Activated CD8-positive, alpha-beta T cell treated with anti-CD3 and anti-CD28 coated beads, Interleukin-2, amount 10 ng/mL, durations not matched to agents 7 days and 5 days (primary cell): ENCODE results near the gene HMGCS2. TPM values are rescaled to one million over a fixed set of nuclear protein-coding genes. Genes with fewer than 3 reads are reported as not detected.

Source experiments
- ATAC-seq: fragments of 150-1000 bp; cut with Tn5 transposase; one replicate; pipeline ENCODE4 v1.10.0; 2021; ENCODE audit warnings: moderate library complexity
- CTCF ChIA-PET: fragments of 350-600 bp; sonication (Branson Sonifier 250); formaldehyde crosslinking; loops from one replicate; lab custom pipeline; 2021; ENCODE audit warnings: antibody characterized with exemption; lab: Charles Lee
- POLR2A ChIA-PET: fragments of 350-600 bp; sonication (Branson Sonifier 250); formaldehyde crosslinking; loops from one replicate; lab custom pipeline; 2021; ENCODE audit warnings: antibody characterized with exemption; lab: Charles Lee
- DNase-seq: peaks from one replicate; pipeline ENCODE4 v3.0.0-alpha.2; 2020
- H3K27ac Mint-ChIP-seq: one replicate; pipeline ENCODE4 v1.8.0; 2021; ENCODE audit warnings: mild to moderate bottlenecking, mixed read lengths
- H3K27me3 Mint-ChIP-seq: one replicate; pipeline ENCODE4 v1.8.0; 2021; ENCODE audit warnings: low read depth, mixed read lengths
- H3K36me3 Mint-ChIP-seq: one replicate; pipeline ENCODE4 v1.8.0; 2021; ENCODE audit warnings: low read depth, mixed read lengths
- H3K4me1 Mint-ChIP-seq: one replicate; pipeline ENCODE4 v1.8.0; 2021; ENCODE audit warnings: low read depth, mixed read lengths
- H3K4me3 Mint-ChIP-seq: one replicate; pipeline ENCODE4 v1.8.0; 2021; ENCODE audit warnings: mild to moderate bottlenecking, mixed read lengths
- H3K9me3 Mint-ChIP-seq: one replicate; pipeline ENCODE4 v1.8.0; 2022; ENCODE audit warnings: mixed read lengths; ENCODE audit not compliant: insufficient read depth
- total RNA-seq, 2 experiments: library from RNA; stranded (reverse); gene quantifications; one replicate each; pipeline ENCODE4 v1.2.3, GENCODE V29; 2021

HMGCS2 gene
- total RNA-seq, 2 experiments from 2014 or later = not detected

DNA sequence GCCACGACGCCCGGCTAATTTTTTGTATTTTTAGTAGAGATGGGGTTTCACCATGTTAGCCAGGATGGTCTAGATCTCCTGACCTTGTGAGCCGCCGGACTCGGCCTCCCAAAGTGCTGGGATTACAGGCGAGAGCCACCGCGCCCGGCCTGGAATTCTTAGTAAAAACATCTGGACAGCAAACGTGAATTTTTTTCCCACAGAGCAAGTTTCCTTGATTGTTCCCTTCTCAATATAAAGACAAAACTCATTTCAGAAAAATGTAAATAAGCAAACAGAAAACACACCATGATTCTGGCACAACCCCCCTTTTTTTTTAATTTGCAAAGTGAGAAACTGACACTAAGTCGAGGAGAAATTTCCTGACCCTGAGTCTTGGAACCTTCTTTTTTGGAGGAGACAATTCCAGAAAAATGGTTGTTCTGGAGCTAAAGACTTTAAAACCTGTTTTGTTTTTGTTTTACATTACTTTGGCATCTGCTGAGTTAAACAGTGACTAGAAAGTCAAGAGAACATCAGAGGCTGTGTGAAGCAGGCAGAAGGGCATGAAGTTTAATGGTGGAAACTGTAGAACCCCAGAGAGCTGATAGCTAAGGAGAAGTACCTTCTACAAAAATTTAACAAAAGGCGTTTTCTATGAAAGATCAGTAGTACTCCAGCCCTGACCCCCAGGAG, 10.3 kb upstream of the HMGCS2 start:
- DNase-seq (no peak), ATAC-seq (no peak)
- ChIA-PET CTCF (interaction anchor here (0.8 to 1.7 kb wide), 4 partner anchors 8 to 34 kb away, joined by 3 to 4 read pairs (median 4); no protein-coding TSS in a partner anchor), POLR2A (no interaction called here)
- Mint-ChIP-seq H3K4me3 (no peak overlapping the region), H3K4me1 (peaks cover 5% of the 10 kb centered on the region), H3K9me3 (no peaks in the 10 kb centered on the region), H3K27me3 (peaks cover 42% of the 10 kb centered on the region), H3K36me3 (no peaks in the 10 kb centered on the region), H3K27ac (no peak overlapping the region)

DNA sequence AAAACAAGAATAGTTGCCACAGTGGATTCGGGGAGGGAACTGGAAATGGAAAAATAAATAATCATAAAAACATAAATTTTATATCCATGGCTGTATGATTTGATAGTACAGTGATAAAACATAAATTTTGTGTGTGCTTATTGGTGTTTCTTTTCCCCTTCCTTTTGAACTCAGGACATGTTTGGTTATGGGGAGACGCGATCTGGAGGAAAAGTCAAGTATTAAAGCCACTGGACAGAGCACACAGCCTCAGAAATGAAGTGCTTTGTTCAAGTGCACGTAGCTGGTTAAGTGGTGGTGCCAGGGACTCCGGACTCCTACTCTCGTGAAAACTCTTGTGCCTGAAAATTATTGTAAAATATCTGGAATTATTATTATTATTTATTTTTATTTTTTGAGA, 9.7 kb upstream of the HMGCS2 start:
- no peaks in the 10 kb centered on the region for H3K4me1 Mint-ChIP-seq
- DNase-seq = no peak
- no peaks in the 10 kb centered on the region for H3K36me3 Mint-ChIP-seq
- CTCF ChIA-PET = no interaction called here
- POLR2A ChIA-PET = no interaction called here
- H3K4me3 Mint-ChIP-seq = no peak overlapping the region
- H3K9me3 Mint-ChIP-seq = no peaks in the 10 kb centered on the region
- H3K27me3 Mint-ChIP-seq = peaks cover 41% of the 10 kb centered on the region
- no peak overlapping the region for H3K27ac Mint-ChIP-seq
- no peak for ATAC-seq

DNA sequence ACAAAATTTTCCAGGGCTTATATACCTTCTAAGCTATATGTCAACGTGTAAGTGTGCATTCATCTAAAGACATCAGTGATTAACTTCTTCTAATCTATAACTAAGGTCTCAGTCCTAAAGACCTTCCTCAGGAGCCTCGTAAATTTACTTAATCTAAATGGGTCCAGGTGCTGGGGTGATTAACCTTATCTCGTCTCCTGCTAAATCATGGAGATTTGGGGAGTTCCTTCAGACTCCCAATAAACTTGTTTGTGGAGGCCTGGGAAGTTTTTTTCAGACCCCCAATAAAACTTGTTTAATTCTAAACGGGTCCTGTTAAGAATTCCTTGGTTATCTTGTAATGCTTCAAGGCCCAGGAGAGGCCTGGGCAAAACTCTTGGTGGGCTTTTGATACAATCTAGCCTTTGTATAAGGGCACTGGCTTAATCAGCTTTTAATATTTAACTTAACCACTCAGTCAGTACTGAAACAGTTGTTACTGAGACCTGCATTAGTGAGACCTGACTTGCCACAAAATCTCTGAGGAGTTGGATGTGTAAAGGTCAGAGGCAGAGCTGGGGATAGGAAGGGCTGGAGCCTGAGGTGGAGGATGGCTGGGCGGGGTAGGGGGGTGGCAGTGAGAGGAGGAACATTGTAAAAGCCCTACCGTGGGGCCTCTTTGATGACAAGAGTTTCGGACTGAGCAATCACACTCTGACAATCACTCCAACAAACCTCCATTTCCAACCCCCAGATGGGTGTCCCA, 6.2 kb upstream of the HMGCS2 start:
- Mint-ChIP-seq H3K4me1 (no peaks in the 10 kb centered on the region), H3K4me3 (no peak overlapping the region), H3K9me3 (no peaks in the 10 kb centered on the region), H3K36me3 (no peaks in the 10 kb centered on the region), H3K27me3 (peaks cover 24% of the 10 kb centered on the region), H3K27ac (no peak overlapping the region)
- ATAC-seq = no peak
- POLR2A ChIA-PET = no interaction called here
- DNase-seq = no peak
- CTCF ChIA-PET = interaction anchor here (1.6 kb wide), 1 partner anchor 34 kb away, joined by 7 read pairs; no protein-coding TSS in a partner anchor

DNA sequence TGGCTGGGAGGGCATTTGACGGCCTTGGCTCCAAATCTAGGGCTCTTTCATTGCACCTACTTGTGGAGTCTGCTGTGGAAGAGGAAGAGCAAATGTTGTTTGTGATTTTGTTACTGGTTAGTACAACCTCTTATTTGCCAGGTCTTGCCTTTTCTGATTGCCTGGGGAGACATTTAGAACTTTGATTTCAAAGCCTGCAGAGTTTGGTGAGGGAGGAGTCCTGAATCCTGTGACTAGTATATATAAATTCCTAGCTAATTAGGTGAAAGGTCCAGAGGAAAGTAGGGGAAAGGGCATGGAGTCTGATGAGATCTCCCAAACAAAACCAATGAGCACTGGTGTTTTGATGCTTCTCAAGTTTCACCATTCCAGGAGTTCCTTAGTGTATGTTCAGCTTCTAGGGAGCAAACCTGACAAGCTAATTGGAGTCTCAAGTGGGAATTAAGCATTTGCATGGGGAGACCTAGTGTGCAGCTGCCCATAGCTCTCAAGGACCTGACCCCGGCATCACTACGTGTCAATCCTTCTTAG, 5.1 kb upstream of the HMGCS2 start:
- Mint-ChIP-seq H3K27ac (no peak overlapping the region), H3K36me3 (no peaks in the 10 kb centered on the region), H3K4me3 (no peak overlapping the region), H3K9me3 (no peaks in the 10 kb centered on the region), H3K27me3 (peaks cover 25% of the 10 kb centered on the region), H3K4me1 (no peaks in the 10 kb centered on the region)
- DNase-seq (no peak), ATAC-seq (no peak)
- ChIA-PET CTCF (interaction anchor here (1.0 to 1.6 kb wide), 2 partner anchors 30 to 36 kb away, joined by 3 to 7 read pairs; no protein-coding TSS in a partner anchor), POLR2A (no interaction called here)

DNA sequence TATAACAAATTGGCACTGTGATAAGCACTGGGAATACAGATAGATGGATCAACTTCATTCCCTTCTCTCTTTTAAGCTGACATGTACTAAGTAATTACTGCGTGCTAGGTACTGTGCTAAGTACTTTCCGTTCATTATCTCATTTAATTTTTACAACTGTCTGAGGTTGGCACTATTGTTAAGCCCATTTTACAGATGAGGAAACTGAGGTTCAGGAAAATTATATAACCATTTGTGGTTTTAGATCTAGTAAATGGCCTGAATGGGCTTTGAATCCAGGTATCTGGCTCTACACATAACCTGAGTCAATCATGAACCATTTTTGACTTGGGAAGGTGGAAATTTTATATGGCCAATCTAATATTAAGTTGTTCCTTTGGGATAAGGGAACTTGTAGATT, 3.6 kb upstream of the HMGCS2 start:
- Mint-ChIP-seq H3K27me3 (peaks cover 33% of the 10 kb centered on the region), H3K9me3 (no peaks in the 10 kb centered on the region), H3K4me1 (no peaks in the 10 kb centered on the region), H3K36me3 (no peaks in the 10 kb centered on the region), H3K4me3 (no peak overlapping the region), H3K27ac (no peak overlapping the region)
- ChIA-PET CTCF (interaction anchor here (2.1 kb wide), 1 partner anchor 28 kb away, joined by 8 read pairs; no protein-coding TSS in a partner anchor), POLR2A (no interaction called here)
- DNase-seq (no peak), ATAC-seq (no peak)

DNA sequence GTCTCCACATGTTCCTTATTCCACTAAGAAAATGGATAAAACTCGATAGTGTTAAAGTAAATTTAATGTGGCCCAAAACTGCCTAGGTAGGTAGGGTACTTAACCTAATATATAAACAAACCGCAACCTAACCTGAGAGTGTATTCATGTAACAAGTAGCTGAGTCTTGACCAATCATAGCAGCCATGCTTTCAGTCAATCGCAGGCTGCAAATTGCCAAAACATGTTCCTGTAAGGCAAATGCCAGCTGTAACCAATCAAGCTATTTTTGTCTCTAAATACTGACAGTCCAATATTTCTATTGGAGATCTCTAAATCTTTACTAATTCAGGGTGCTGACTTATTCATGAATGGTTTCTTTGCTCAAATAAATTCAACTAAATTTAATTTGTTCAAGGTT, 3.1 kb upstream of the HMGCS2 start:
- POLR2A ChIA-PET = no interaction called here
- H3K9me3 Mint-ChIP-seq = no peaks in the 10 kb centered on the region
- H3K27me3 Mint-ChIP-seq = peaks cover 39% of the 10 kb centered on the region
- H3K4me3 Mint-ChIP-seq = no peak overlapping the region
- H3K27ac Mint-ChIP-seq = no peak overlapping the region
- H3K36me3 Mint-ChIP-seq = no peaks in the 10 kb centered on the region
- DNase-seq = no peak
- no peaks in the 10 kb centered on the region for H3K4me1 Mint-ChIP-seq
- CTCF ChIA-PET = interaction anchor here (2.1 kb wide), 1 partner anchor 27 kb away, joined by 8 read pairs; no protein-coding TSS in a partner anchor
- ATAC-seq = no peak

DNA sequence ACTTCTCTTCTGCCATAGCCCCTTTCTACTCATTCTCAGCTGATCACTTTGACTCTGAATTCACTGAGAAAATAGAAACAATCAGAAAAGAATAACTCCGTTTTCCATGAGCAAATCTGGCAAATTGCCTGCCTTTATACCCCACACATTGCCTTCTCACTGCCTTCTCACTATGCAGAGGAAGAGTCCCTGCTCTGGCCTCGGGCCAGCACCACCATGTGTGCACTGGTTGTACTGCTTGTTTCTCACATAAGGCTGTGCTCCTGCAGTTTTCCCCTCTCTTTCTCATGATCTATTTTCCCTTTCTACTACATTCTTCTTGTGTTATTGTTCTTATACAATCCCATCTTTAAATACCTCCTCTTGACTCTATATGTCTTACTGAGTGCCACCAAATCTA, 2.3 kb upstream of the HMGCS2 start:
- Mint-ChIP-seq H3K9me3 (no peaks in the 10 kb centered on the region), H3K27me3 (peaks cover 40% of the 10 kb centered on the region), H3K27ac (no peak overlapping the region), H3K4me3 (no peak overlapping the region), H3K36me3 (no peaks in the 10 kb centered on the region), H3K4me1 (no peaks in the 10 kb centered on the region)
- DNase-seq (no peak), ATAC-seq (no peak)
- ChIA-PET POLR2A (no interaction called here), CTCF (interaction anchor here (1.3 to 2.1 kb wide), 2 partner anchors 8 to 27 kb away, joined by 4 to 8 read pairs; no protein-coding TSS in a partner anchor)

DNA sequence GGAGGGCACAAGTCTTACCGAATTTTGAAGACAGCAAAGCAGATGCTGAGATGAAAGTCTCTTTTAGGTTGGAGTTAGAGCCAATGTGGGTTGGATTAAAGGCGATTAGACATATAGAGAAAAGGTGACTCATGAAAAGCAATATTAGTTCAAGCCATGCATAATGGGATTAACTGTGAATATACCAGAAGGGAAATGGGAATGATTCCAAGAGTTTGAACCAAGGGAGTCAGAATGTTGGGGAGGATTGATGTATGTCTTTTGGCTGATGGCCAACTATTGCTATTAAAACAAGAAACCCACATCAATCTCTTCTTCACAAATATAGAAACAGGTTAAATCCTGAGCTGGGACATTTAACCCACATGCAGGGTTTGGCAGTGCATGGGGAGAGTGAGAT, 1.2 kb downstream of the HMGCS2 start:
- Mint-ChIP-seq H3K27me3 (peaks cover 52% of the 10 kb centered on the region), H3K36me3 (no peaks in the 10 kb centered on the region), H3K9me3 (no peaks in the 10 kb centered on the region), H3K4me1 (no peaks in the 10 kb centered on the region), H3K27ac (no peak overlapping the region), H3K4me3 (no peak overlapping the region)
- ATAC-seq (no peak), DNase-seq (no peak)
- POLR2A ChIA-PET = no interaction called here
- CTCF ChIA-PET = interaction anchor here (2.0 kb wide), 1 partner anchor 41 kb away, joined by 6 read pairs; no protein-coding TSS in a partner anchor

DNA sequence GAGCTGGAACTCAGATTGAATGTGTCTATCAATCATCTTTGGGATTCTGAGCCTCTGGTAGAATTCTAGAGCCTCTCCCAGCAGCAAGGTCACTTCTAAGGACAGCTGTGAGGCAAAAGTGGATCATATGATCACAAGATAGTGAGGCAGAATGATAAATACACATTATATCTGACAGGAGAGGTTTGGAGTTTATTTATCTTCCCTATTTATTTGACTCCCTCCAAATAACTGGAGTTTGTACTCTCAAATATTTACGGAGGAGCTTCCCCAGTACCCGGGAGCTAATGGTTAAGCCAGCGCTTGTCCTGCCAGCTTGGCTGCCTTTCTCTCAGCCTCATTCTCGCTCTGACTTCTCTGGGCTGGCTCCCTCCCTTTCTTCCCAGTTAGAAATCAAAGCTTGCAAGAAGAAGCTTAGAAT, 2.3 kb downstream of the HMGCS2 start:
- no peaks in the 10 kb centered on the region for H3K9me3 Mint-ChIP-seq
- DNase-seq (no peak), ATAC-seq (no peak)
- ChIA-PET POLR2A (no interaction called here), CTCF (interaction anchor here (0.9 to 1.8 kb wide), 4 partner anchors 13 to 91 kb away, joined by 3 to 4 read pairs (median 4); no protein-coding TSS in a partner anchor)
- H3K4me1 Mint-ChIP-seq = no peaks in the 10 kb centered on the region
- no peak overlapping the region for H3K27ac Mint-ChIP-seq
- peaks cover 50% of the 10 kb centered on the region for H3K27me3 Mint-ChIP-seq
- H3K4me3 Mint-ChIP-seq = no peak overlapping the region
- H3K36me3 Mint-ChIP-seq = no peaks in the 10 kb centered on the region

DNA sequence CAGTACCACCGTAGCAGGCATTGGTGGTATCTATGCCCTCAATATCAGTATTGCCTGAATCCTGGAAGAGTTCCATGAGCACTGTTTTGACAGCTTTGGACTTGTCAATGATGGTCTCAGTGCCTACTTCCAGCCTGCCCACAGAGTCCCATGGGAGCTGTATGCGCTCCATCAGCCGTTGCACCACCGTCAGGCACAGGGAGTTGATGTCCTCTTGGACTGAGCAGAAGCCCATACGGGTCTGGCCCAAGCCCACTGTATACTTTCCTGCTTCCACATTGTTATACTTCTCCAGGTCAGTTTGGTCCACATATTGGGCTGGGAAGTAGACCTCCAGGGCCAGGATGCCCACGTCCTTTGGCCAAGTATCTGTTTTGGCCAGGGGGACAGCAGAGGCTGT, 4.5 kb downstream of the HMGCS2 start:
- POLR2A ChIA-PET = no interaction called here
- Mint-ChIP-seq H3K27ac (no peak overlapping the region), H3K4me3 (no peak overlapping the region), H3K4me1 (peaks cover 1% of the 10 kb centered on the region), H3K9me3 (no peaks in the 10 kb centered on the region), H3K27me3 (peaks cover 56% of the 10 kb centered on the region), H3K36me3 (no peaks in the 10 kb centered on the region)
- CTCF ChIA-PET = interaction anchor here (1.1 kb wide), 1 partner anchor 20 kb away, joined by 3 read pairs; no protein-coding TSS in a partner anchor
- ATAC-seq (no peak), DNase-seq (no peak)

DNA sequence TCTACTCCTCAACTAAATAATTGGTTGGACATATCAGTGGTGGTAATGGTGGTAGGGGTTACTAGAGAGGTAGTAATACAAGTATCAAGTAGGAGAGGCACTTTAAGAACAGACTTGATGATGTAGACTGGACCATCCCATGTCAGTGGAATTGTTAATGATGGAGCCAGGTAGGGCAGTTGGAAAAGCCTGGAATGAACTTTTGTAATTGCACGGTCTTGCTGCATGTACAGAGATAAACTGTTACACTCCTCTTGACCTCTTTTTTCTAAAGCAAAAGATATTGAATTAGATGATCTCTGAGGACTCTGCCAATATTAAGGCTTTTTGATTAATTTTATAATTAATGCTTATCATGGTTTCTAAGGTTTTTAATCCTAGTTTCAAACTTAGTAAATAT, 5.8 kb downstream of the HMGCS2 start:
- DNase-seq (no peak), ATAC-seq (no peak)
- no peaks in the 10 kb centered on the region for H3K9me3 Mint-ChIP-seq
- no peak overlapping the region for H3K27ac Mint-ChIP-seq
- peaks cover 12% of the 10 kb centered on the region for H3K4me1 Mint-ChIP-seq
- POLR2A ChIA-PET = no interaction called here
- no peak overlapping the region for H3K4me3 Mint-ChIP-seq
- CTCF ChIA-PET = no interaction called here
- H3K27me3 Mint-ChIP-seq = peaks cover 45% of the 10 kb centered on the region
- H3K36me3 Mint-ChIP-seq = no peaks in the 10 kb centered on the region

DNA sequence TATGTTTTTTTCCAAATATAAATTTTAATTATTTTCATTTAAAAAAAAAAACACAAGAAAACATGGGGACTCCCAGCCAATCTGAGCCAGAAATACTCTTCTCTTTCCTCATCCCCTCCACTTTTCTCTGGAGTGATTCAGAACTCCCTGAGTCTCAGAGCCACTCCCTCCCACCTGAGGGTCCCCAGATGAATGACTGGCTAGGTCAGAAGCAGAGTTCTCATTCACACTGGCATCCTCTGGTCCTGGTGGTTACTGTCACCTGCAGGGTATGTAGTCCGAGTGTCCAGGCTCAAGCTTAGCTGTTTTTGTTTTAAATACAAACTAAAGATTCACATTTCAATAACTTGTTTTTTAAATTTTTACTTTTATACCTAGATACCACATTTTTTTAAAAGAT, 6.3 kb downstream of the HMGCS2 start:
- Mint-ChIP-seq H3K9me3 (no peaks in the 10 kb centered on the region), H3K4me1 (peaks cover 13% of the 10 kb centered on the region), H3K4me3 (no peak overlapping the region), H3K27me3 (peaks cover 48% of the 10 kb centered on the region), H3K36me3 (no peaks in the 10 kb centered on the region), H3K27ac (no peak overlapping the region)
- DNase-seq (no peak), ATAC-seq (no peak)
- ChIA-PET CTCF (interaction anchor here (1.7 kb wide), 1 partner anchor 17 kb away, joined by 5 read pairs; no protein-coding TSS in a partner anchor), POLR2A (no interaction called here)
